Measurements from ENCODE around the gene KBTBD13. TPM values are rescaled to one million over a fixed set of nuclear protein-coding genes. Genes with fewer than 3 reads are reported as not detected.

The KBTBD13 gene
- total RNA-seq, 4 donors from 2014 or later: 0.46 to 1.4 (median 1.1) TPM

- ATAC-seq: no peak
- H3K4me1 ChIP-seq: peaks cover 38 to 39% of the 10 kb centered on the region in 2 donors
- H3K9me3 ChIP-seq: no peaks in the 10 kb centered on the region
- in situ Hi-C loops (cut with MboI; ENCODE audit: low sequenced_read_pairs in 4 of 4): no loop called here
- H3K27ac ChIP-seq: peak overlapping the region; percentile 16 to 78 (median 61)
- no peak for TF ChIP-seq POLR2A (IDR thresholded peaks at IDR 0.05)
- no peak for TF ChIP-seq CTCF (IDR thresholded peaks at IDR 0.05 in 4 of 5, conservative IDR thresholded peaks at IDR 0.05 in 1 of 5)
- H3K27me3 ChIP-seq: peaks cover 0 to 2% (median 0%) of the 10 kb centered on the region in 3 donors
- no peaks in the 10 kb centered on the region for H3K36me3 ChIP-seq
- intact Hi-C loops (cut with DNase I; ENCODE audit: low total_unique reads): no loop called here
- no peak for DNase-seq
- H3K4me3 ChIP-seq: peak overlapping the region; percentile 40 to 54 (median 48)
These were observed 8.2 kb upstream of the KBTBD13 start for GRCh38 chr15:65068403-65068788.

GRCh38 chr15:65069179-65069578 lies 7.4 kb upstream of the KBTBD13 start:
- Histone ChIP-seq H3K27ac (peak overlapping the region; percentile 16 to 78 (median 61)), H3K4me3 (no peak overlapping the region), H3K36me3 (no peaks in the 10 kb centered on the region), H3K4me1 (peaks cover 38 to 42% of the 10 kb centered on the region in 2 donors), H3K27me3 (peaks cover 0 to 2% (median 0%) of the 10 kb centered on the region in 3 donors), H3K9me3 (no peaks in the 10 kb centered on the region)
- intact Hi-C loops (cut with DNase I; ENCODE audit: low total_unique reads) (no loop called here), in situ Hi-C loops (cut with MboI; ENCODE audit: low sequenced_read_pairs in 4 of 4) (no loop called here)
- TF ChIP-seq CTCF (IDR thresholded peaks at IDR 0.05 in 4 of 5, conservative IDR thresholded peaks at IDR 0.05 in 1 of 5) (no peak), POLR2A (IDR thresholded peaks at IDR 0.05) (no peak)
- DNase-seq (no peak), ATAC-seq (no peak)

GRCh38 chr15:65069779-65070546 lies 6.6 kb upstream of the KBTBD13 start:
- ATAC-seq: peak; percentile 49
- peak overlapping the region; percentile 54 to 78 (median 70) for H3K27ac ChIP-seq
- intact Hi-C loops (cut with DNase I; ENCODE audit: low total_unique reads) (no loop called here), in situ Hi-C loops (cut with MboI; ENCODE audit: low sequenced_read_pairs in 4 of 4) (no loop called here)
- TF ChIP-seq CTCF (IDR thresholded peaks at IDR 0.05 in 4 of 5, conservative IDR thresholded peaks at IDR 0.05 in 1 of 5) (no peak), POLR2A (IDR thresholded peaks at IDR 0.05) (no peak)
- DNase-seq: no peak
- peaks cover 0 to 2% (median 0%) of the 10 kb centered on the region in 3 donors for H3K27me3 ChIP-seq
- no peaks in the 10 kb centered on the region for H3K9me3 ChIP-seq
- H3K4me3 ChIP-seq: no peak overlapping the region
- H3K4me1 ChIP-seq: peaks cover 38 to 42% of the 10 kb centered on the region in 2 donors
- H3K36me3 ChIP-seq: no peaks in the 10 kb centered on the region

- TF ChIP-seq CTCF (IDR thresholded peaks at IDR 0.05 in 4 of 5, conservative IDR thresholded peaks at IDR 0.05 in 1 of 5) (no peak), POLR2A (IDR thresholded peaks at IDR 0.05) (no peak)
- no peaks in the 10 kb centered on the region for H3K9me3 ChIP-seq
- intact Hi-C loops (cut with DNase I; ENCODE audit: low total_unique reads): no loop called here
- peaks cover 0 to 2% (median 0%) of the 10 kb centered on the region in 3 donors for H3K27me3 ChIP-seq
- in situ Hi-C loops (cut with MboI; ENCODE audit: low sequenced_read_pairs in 4 of 4): no loop called here
- DNase-seq (no peak), ATAC-seq (peak in 1 of 2 donors; percentile 21)
- H3K4me3 ChIP-seq: no peak overlapping the region
- H3K4me1 ChIP-seq: peaks cover 44 to 46% of the 10 kb centered on the region in 2 donors
- H3K36me3 ChIP-seq: no peaks in the 10 kb centered on the region
- peak overlapping the region; percentile 54 to 78 (median 70) for H3K27ac ChIP-seq
These were observed 5.2 kb upstream of the KBTBD13 start for GRCh38 chr15:65071381-65071811.

All from gastrocnemius medialis (tissue), 4 donors.